Measurements from ENCODE around the gene KDM4C.

KDM4C gene

DNA sequence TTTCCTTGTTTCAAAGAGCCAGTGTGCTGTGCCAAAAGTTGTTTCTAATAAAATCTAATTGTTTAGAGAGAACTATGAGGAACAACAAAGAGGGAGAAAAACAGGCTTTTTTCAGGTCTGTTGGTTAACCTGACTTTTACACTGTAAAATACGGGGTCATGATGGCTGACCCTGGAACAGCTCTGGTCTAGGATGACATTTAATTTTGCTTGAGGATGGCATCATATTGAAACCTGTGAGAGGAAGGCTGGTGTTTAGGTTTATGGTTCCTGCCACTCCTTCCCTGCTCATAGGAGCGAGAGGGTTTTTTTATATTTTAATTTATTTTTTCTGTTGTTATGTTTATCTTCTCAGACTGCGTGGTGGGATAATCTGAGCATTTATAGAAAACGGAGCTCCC, 327.6 kb downstream of the KDM4C start:
- no peak for DNase-seq (ENCODE audit: extremely low read depth, insufficient read length)
- peaks cover 5% of the 10 kb centered on the region for H3K36me3 ChIP-seq (ENCODE audit: control insufficient read depth, insufficient read depth, low read length)
- TF ChIP-seq CTCF (IDR thresholded peaks at IDR 0.05; ENCODE audit: insufficient read depth, low read length, poor library complexity, severe bottlenecking), result no peak
- no peaks in the 10 kb centered on the region for H3K27me3 ChIP-seq (replicated peaks; ENCODE audit: control insufficient read depth, insufficient read depth, low read length)
- H3K4me3 ChIP-seq (replicated peaks; ENCODE audit: low read depth, low read length), result no peak overlapping the region

DNA sequence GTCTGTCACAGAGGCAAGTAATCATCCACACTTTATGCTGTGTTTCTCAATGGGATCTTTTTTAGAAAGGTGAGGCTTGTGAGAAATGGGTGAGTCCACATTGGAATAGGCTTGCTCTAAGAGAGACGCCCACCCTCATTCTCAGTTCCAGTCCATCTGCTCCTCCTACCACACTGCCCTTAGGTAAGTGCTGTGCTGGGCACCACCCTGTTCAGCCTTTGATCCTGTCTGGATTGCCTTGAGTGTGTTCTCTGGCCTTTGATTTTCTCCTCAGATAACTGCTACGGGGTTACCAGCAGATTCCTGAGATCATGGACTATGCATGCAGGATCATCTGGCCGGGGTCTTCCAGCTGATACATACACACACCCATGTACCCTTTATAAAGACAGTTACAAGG, 328.6 kb downstream of the KDM4C start:
- no peak for TF ChIP-seq CTCF (IDR thresholded peaks at IDR 0.05; ENCODE audit: insufficient read depth, low read length, poor library complexity, severe bottlenecking)
- H3K36me3 ChIP-seq (ENCODE audit: control insufficient read depth, insufficient read depth, low read length), result peaks cover 3% of the 10 kb centered on the region; the same call in 1 of the 2 replicates
- no peaks in the 10 kb centered on the region for H3K27me3 ChIP-seq (replicated peaks; ENCODE audit: control insufficient read depth, insufficient read depth, low read length)
- no peak overlapping the region for H3K4me3 ChIP-seq (replicated peaks; ENCODE audit: low read depth, low read length)
- no peak for DNase-seq (ENCODE audit: extremely low read depth, insufficient read length)

GRCh38 chr9:7088611-7089010, 330.8 kb downstream of the KDM4C start:
- H3K4me3 ChIP-seq (replicated peaks; ENCODE audit: low read depth, low read length), result no peak overlapping the region
- DNase-seq (ENCODE audit: extremely low read depth, insufficient read length), result no peak
- TF ChIP-seq CTCF (IDR thresholded peaks at IDR 0.05; ENCODE audit: insufficient read depth, low read length, poor library complexity, severe bottlenecking), result no peak
- H3K27me3 ChIP-seq (replicated peaks; ENCODE audit: control insufficient read depth, insufficient read depth, low read length), result no peaks in the 10 kb centered on the region
- peaks cover 3% of the 10 kb centered on the region; the same call in 1 of the 2 replicates for H3K36me3 ChIP-seq (ENCODE audit: control insufficient read depth, insufficient read depth, low read length)

DNA sequence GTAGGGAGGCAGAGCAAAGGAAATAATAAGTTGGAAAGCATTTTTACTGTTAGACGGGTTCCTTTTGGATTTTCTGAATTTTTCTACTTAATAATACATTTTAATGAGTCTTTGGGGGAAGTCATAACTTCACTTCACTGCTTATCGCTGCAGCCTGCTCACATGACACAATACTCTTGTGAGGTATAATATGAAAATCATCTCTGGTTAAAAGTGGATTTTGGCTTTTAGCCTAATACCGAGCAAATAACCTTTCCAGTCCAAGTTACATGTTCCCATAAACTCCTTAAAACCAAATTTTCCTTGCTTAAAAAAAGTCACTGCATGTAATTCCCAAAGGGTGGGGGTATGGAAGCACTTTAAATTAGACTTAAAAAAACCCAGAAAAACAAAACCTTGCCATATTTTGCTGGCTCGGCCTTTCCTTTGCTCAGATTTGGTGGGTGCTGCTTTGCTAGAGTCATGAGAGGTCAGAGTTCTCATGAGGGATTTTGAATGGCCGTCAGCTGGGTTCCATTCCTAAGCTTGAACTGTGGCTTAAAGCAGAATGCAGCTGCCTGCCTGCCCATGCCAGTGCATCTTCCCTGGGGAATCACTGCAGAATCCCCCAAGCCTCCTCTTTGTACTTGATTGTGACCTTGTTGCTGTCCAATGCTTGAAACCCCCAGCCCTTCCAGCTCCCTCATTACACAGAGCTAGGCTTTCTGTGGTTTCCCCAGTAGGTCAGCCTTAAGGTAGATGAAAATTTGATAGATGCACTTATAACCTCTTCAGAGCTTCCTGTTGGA, 331.8 kb downstream of the KDM4C start:
- Histone ChIP-seq H3K27me3 (replicated peaks; ENCODE audit: control insufficient read depth, insufficient read depth, low read length) (no peaks in the 10 kb centered on the region), H3K4me3 (replicated peaks; ENCODE audit: low read depth, low read length) (no peak overlapping the region), H3K36me3 (ENCODE audit: control insufficient read depth, insufficient read depth, low read length) (peaks cover 3% of the 10 kb centered on the region; the same call in 1 of the 2 replicates)
- TF ChIP-seq CTCF (IDR thresholded peaks at IDR 0.05; ENCODE audit: insufficient read depth, low read length, poor library complexity, severe bottlenecking), result no peak
- DNase-seq (ENCODE audit: extremely low read depth, insufficient read length), result no peak

DNA sequence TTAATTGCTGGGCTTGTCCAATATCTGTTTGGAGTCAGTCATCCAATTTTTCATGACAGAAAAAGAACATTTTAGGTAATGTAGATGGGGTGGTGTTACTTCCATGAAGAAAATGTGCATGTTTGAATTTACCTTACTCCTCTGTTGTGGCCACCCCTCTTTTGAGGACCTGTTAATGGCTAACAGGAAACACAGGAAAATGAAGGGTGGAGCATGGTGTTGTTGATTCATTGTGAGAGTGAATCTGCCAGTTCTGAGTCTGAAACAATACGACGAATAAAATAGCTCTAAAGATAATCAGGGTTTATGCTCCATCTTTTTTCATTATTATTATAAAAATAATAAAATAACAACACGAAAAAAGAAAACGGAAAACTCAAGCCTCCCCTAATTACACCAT, 335.3 kb downstream of the KDM4C start:
- DNase-seq (ENCODE audit: extremely low read depth, insufficient read length), result no peak
- Histone ChIP-seq H3K36me3 (ENCODE audit: control insufficient read depth, insufficient read depth, low read length) (no peaks in the 10 kb centered on the region), H3K27me3 (replicated peaks; ENCODE audit: control insufficient read depth, insufficient read depth, low read length) (no peaks in the 10 kb centered on the region), H3K4me3 (replicated peaks; ENCODE audit: low read depth, low read length) (no peak overlapping the region)
- no peak for TF ChIP-seq CTCF (IDR thresholded peaks at IDR 0.05; ENCODE audit: insufficient read depth, low read length, poor library complexity, severe bottlenecking)

Data from GM06990 (cell line).